HT1080 (cell line): ENCODE measurements around the gene ALB. TPM values are rescaled to one million over a fixed set of nuclear protein-coding genes. Genes with fewer than 3 reads are reported as not detected.

Experiments
- DNase-seq: peaks from one replicate; pipeline ENCODE4 v3.0.0-alpha.2; 2015; ENCODE audit warnings: low read depth
- total RNA-seq: library from RNA; depleted of rRNA; stranded (reverse); fragments of >200 nt; shearing (Covaris generic); gene quantifications from 2 replicates; pipeline ENCODE4 v1.2.3, GENCODE V29; 2014; rRNA removed

The ALB gene
- total RNA-seq, 1 experiment from 2014 or later, result 1.1 TPM

- DNase-seq, result peak; percentile 89
Measured at GRCh38 chr4:73450398-73451004, 46.4 kb downstream of the ALB start.

- DNase-seq, result no peak
Measured at GRCh38 chr4:73451404-73451803, 47.3 kb downstream of the ALB start.

- no peak for DNase-seq
Measured at GRCh38 chr4:73451981-73452747, 48.1 kb downstream of the ALB start.

GRCh38 chr4:73452953-73453700 lies 49.0 kb downstream of the ALB start:
- no peak for DNase-seq

- no peak for DNase-seq
Measured at GRCh38 chr4:73453701-73454005, 49.6 kb downstream of the ALB start.

GRCh38 chr4:73454920-73455319 lies 50.8 kb downstream of the ALB start:
- no peak for DNase-seq

- no peak for DNase-seq
Measured at GRCh38 chr4:73456177-73457022, 52.3 kb downstream of the ALB start.

GRCh38 chr4:73458184-73459047 lies 54.3 kb downstream of the ALB start:
- no peak for DNase-seq

- DNase-seq, result no peak
Measured at GRCh38 chr4:73459048-73459421, 54.9 kb downstream of the ALB start.

GRCh38 chr4:73460913-73461522 lies 56.9 kb downstream of the ALB start:
- no peak for DNase-seq

GRCh38 chr4:73468170-73468569 lies 64.1 kb downstream of the ALB start:
- no peak for DNase-seq

- DNase-seq, result no peak
Measured at GRCh38 chr4:73470728-73471127, 66.6 kb downstream of the ALB start.

Other genes with a start within 250 kb of the ALB start
- gene ANKRD17, start 145.5 kb upstream of the ALB start, total RNA-seq, result 39.7 and 42.4 TPM in 2 replicates
- gene AFP, start 31.9 kb downstream of the ALB start, total RNA-seq, result 1.4 and 1.8 TPM in 2 replicates
- not detected in 2 replicates for gene AFM, start 77.5 kb downstream of the ALB start, total RNA-seq
- gene RASSF6, start 216.1 kb downstream of the ALB start, total RNA-seq, result not detected in 2 replicates